Endodermal cell (in vitro differentiated cells): ENCODE results near the gene FOXK2. TPM values are rescaled to one million over a fixed set of nuclear protein-coding genes. Genes with fewer than 3 reads are reported as not detected.

ENCODE experiments used
- DNase-seq: peaks from one replicate; pipeline ENCODE4 v3.0.0-alpha.2; 2017
- H3K27ac ChIP-seq: 2 replicates; pipeline ENCODE4 v1.5.1; 2013; ENCODE audit warnings: mild to moderate bottlenecking, low read depth, low read length, moderate library complexity
- H3K27me3 ChIP-seq: 2 replicates; pipeline ENCODE4 v1.6.1; 2013; ENCODE audit warnings: mild to moderate bottlenecking, low read length, moderate library complexity; ENCODE audit not compliant: insufficient read depth, control insufficient read depth, poor library complexity, severe bottlenecking
- H3K36me3 ChIP-seq: 2 replicates; pipeline ENCODE4 v1.7.0; 2013; ENCODE audit warnings: mild to moderate bottlenecking, low read length, moderate library complexity; ENCODE audit not compliant: control insufficient read depth, insufficient read depth
- H3K4me1 ChIP-seq: one replicate; pipeline ENCODE4 v1.7.0; 2013; ENCODE audit warnings: low read length; ENCODE audit not compliant: control insufficient read depth, insufficient read depth
- H3K4me3 ChIP-seq: 2 replicates; pipeline ENCODE4 v1.5.1; 2013; ENCODE audit warnings: mild to moderate bottlenecking, low read length, moderate library complexity
- H3K9ac ChIP-seq: 2 replicates; pipeline ENCODE4 v1.6.1; 2013; ENCODE audit warnings: mild to moderate bottlenecking, low read length, moderate library complexity; ENCODE audit not compliant: poor library complexity, severe bottlenecking; ENCODE audit errors: extremely low read depth
- H3K9me3 ChIP-seq: 2 replicates; pipeline ENCODE4 v1.6.1; 2013; ENCODE audit warnings: mild to moderate bottlenecking, low read length, moderate library complexity; ENCODE audit not compliant: control insufficient read depth
- H3K27ac Mint-ChIP-seq: 2 replicates; pipeline ENCODE4 v1.8.0; 2020; ENCODE audit warnings: mixed read lengths
- H3K27me3 Mint-ChIP-seq: 2 replicates; pipeline ENCODE4 v1.8.0; 2021; ENCODE audit warnings: mild to moderate bottlenecking, mixed read lengths; ENCODE audit not compliant: insufficient read depth
- H3K36me3 Mint-ChIP-seq: 2 replicates; pipeline ENCODE4 v1.8.0; 2020; ENCODE audit warnings: low read depth, mixed read lengths
- H3K4me1 Mint-ChIP-seq: 2 replicates; pipeline ENCODE4 v1.8.0; 2020; ENCODE audit warnings: mixed read lengths
- H3K4me3 Mint-ChIP-seq: 2 replicates; pipeline ENCODE4 v1.8.0; 2020; ENCODE audit warnings: mild to moderate bottlenecking, moderate library complexity, mixed read lengths
- H3K9me3 Mint-ChIP-seq: 2 replicates; pipeline ENCODE4 v1.8.0; 2020; ENCODE audit warnings: mild to moderate bottlenecking, mixed read lengths
- WGBS, 2 experiments: methylation state at CpG; one replicate each; pipeline versions ENCODE4 v1.1.5 to v1.1.7; 2013; ENCODE audit warnings: missing lambda C conversion rate in 2 of 2, mixed read lengths in 1 of 2; ENCODE audit not compliant: insufficient coverage in 1 of 2, insufficient read length in 1 of 2; 5-methylcytosine and 5-hydroxymethylcytosine counted together
- total RNA-seq, 2 donors: library from RNA; stranded (reverse); fragmentation: NEBNext Ultra II Directional in 1 of 2; extraction: Animal tissue kit (Norgen Biotek cat#: 25700) in 1 of 2; gene quantifications; 2 replicates in 1 of 2; 3 replicates in 1 of 2; pipeline ENCODE4 v1.2.1, GENCODE V29; 2021
- TF ChIP-seq, protein P1 (sequence below): fragments of 200-600 bp; sonication (generic); conservative IDR thresholded peaks from 2 replicates; pipeline ENCODE4 v1.5.0; 2021; ENCODE audit warnings: antibody characterized with exemption, mild to moderate bottlenecking

FOXK2 gene
- total RNA-seq, 2 donors from 2014 or later, result 67.2 to 68.1 TPM

GRCh38 chr17:82564241-82564640 is 44.7 kb downstream of the FOXK2 start:
- Mint-ChIP-seq H3K4me1 (peaks cover 13% of the 10 kb centered on the region), H3K27ac (no peak overlapping the region), H3K9me3 (no peaks in the 10 kb centered on the region), H3K36me3 (peaks cover 28% of the 10 kb centered on the region), H3K27me3 (no peaks in the 10 kb centered on the region), H3K4me3 (no peak overlapping the region)
- Histone ChIP-seq H3K36me3 (peaks cover 52% of the 10 kb centered on the region), H3K9ac (no peak overlapping the region), H3K4me3 (no peak overlapping the region), H3K27me3 (no peaks in the 10 kb centered on the region), H3K4me1 (peaks cover 2% of the 10 kb centered on the region), H3K9me3 (no peaks in the 10 kb centered on the region), H3K27ac (no peak overlapping the region)
- whole genome bisulfite sequencing, 2 experiments, result 93 to 100% methylated on average over 3 to 5 of the region's 5 CpGs
- TF ChIP-seq, protein P1, sequence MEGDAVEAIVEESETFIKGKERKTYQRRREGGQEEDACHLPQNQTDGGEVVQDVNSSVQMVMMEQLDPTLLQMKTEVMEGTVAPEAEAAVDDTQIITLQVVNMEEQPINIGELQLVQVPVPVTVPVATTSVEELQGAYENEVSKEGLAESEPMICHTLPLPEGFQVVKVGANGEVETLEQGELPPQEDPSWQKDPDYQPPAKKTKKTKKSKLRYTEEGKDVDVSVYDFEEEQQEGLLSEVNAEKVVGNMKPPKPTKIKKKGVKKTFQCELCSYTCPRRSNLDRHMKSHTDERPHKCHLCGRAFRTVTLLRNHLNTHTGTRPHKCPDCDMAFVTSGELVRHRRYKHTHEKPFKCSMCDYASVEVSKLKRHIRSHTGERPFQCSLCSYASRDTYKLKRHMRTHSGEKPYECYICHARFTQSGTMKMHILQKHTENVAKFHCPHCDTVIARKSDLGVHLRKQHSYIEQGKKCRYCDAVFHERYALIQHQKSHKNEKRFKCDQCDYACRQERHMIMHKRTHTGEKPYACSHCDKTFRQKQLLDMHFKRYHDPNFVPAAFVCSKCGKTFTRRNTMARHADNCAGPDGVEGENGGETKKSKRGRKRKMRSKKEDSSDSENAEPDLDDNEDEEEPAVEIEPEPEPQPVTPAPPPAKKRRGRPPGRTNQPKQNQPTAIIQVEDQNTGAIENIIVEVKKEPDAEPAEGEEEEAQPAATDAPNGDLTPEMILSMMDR, result no peak
- DNase-seq, result no peak

- TF ChIP-seq, protein P1, result no peak
- Mint-ChIP-seq H3K4me1 (peaks cover 13% of the 10 kb centered on the region), H3K27ac (no peak overlapping the region), H3K4me3 (no peak overlapping the region), H3K36me3 (peaks cover 34% of the 10 kb centered on the region), H3K9me3 (no peaks in the 10 kb centered on the region), H3K27me3 (no peaks in the 10 kb centered on the region)
- no peak overlapping the region for H3K27ac ChIP-seq
- H3K4me1 ChIP-seq, result no peaks in the 10 kb centered on the region
- H3K36me3 ChIP-seq, result peaks cover 63% of the 10 kb centered on the region
- 91 to 100% methylated on average over 1 of the region's 1 CpG for WGBS, 2 experiments
- no peak overlapping the region for H3K4me3 ChIP-seq
- no peak for DNase-seq
- H3K9me3 ChIP-seq, result no peaks in the 10 kb centered on the region
- H3K9ac ChIP-seq, result no peak overlapping the region
- H3K27me3 ChIP-seq, result no peaks in the 10 kb centered on the region
These were observed 46.0 kb downstream of the FOXK2 start for GRCh38 chr17:82565551-82565950.

- peaks cover 38% of the 10 kb centered on the region for H3K36me3 Mint-ChIP-seq
- no peak overlapping the region for H3K4me3 Mint-ChIP-seq
- no peak overlapping the region for H3K27ac Mint-ChIP-seq
- Histone ChIP-seq H3K27me3 (no peaks in the 10 kb centered on the region), H3K4me3 (no peak overlapping the region), H3K9me3 (no peaks in the 10 kb centered on the region), H3K36me3 (peaks cover 70% of the 10 kb centered on the region), H3K27ac (no peak overlapping the region), H3K9ac (no peak overlapping the region), H3K4me1 (no peaks in the 10 kb centered on the region)
- 93 to 94% methylated on average over 10 to 18 of the region's 18 CpGs for whole genome bisulfite sequencing, 2 experiments
- no peaks in the 10 kb centered on the region for H3K27me3 Mint-ChIP-seq
- H3K9me3 Mint-ChIP-seq, result no peaks in the 10 kb centered on the region
- peaks cover 8% of the 10 kb centered on the region for H3K4me1 Mint-ChIP-seq
- DNase-seq, result no peak
- TF ChIP-seq, protein P1, result no peak
These were observed 46.8 kb downstream of the FOXK2 start for GRCh38 chr17:82566129-82566960.
